Cardiac muscle cell (in vitro differentiated cells and primary cell): ENCODE measurements around the gene ZFPM1. TPM values are rescaled to one million over a fixed set of nuclear protein-coding genes. Genes with fewer than 3 reads are reported as not detected.

ENCODE experiments used
- DNase-seq, 2 donors: peaks; one replicate each; pipeline versions ENCODE4 v3.0.0 to v3.0.0-alpha.2; 2010 to 2017; ENCODE audit warnings: low read depth in 1 of 2, low spot score in 1 of 2
- H3K27ac ChIP-seq: fragments of 200-600 bp; sonication (generic); 2 replicates; pipeline ENCODE4 v1.5.1; 2016
- H3K27me3 ChIP-seq: fragments of 200-600 bp; sonication (generic); 2 replicates; pipeline ENCODE4 v1.6.0; 2016; ENCODE audit warnings: control low read depth
- H3K36me3 ChIP-seq: fragments of 200-600 bp; sonication (generic); 2 replicates; pipeline ENCODE4 v1.5.1; 2016; ENCODE audit warnings: control low read depth
- H3K4me1 ChIP-seq: fragments of 200-600 bp; sonication (generic); 2 replicates; pipeline ENCODE4 v1.8.1; 2017; ENCODE audit warnings: low read depth, mild to moderate bottlenecking, mixed run types
- H3K4me3 ChIP-seq: fragments of 200-600 bp; sonication (generic); 2 replicates; pipeline ENCODE4 v1.5.1; 2016; ENCODE audit warnings: mild to moderate bottlenecking
- H3K9me3 ChIP-seq: fragments of 200-600 bp; sonication (generic); 2 replicates; pipeline ENCODE4 v1.5.1; 2017; ENCODE audit warnings: low read depth, mild to moderate bottlenecking, control low read depth
- polyA plus RNA-seq: library from polyadenylated mRNA; unstranded; fragments of >200 nt; fragmentation: Nextera tagmentation; extraction: Ambion mirVana; gene quantifications from 2 replicates; pipeline ENCODE4 v1.2.1, GENCODE V29; 2016
- total RNA-seq: library from RNA; depleted of rRNA; stranded (reverse); fragments of >200 nt; gene quantifications from 2 replicates; pipeline ENCODE4 v1.2.3, GENCODE V29; 2016
- TF ChIP-seq, protein P1 (sequence below): IDR thresholded peaks from 2 replicates; pipeline ENCODE4 v1.5.1; 2012; ENCODE audit warnings: low read depth, mild to moderate bottlenecking, low read length

The ZFPM1 gene
- total and polyA plus RNA-seq, 2 experiments from 2014 or later, result 7.6 to 9.4 TPM

DNA sequence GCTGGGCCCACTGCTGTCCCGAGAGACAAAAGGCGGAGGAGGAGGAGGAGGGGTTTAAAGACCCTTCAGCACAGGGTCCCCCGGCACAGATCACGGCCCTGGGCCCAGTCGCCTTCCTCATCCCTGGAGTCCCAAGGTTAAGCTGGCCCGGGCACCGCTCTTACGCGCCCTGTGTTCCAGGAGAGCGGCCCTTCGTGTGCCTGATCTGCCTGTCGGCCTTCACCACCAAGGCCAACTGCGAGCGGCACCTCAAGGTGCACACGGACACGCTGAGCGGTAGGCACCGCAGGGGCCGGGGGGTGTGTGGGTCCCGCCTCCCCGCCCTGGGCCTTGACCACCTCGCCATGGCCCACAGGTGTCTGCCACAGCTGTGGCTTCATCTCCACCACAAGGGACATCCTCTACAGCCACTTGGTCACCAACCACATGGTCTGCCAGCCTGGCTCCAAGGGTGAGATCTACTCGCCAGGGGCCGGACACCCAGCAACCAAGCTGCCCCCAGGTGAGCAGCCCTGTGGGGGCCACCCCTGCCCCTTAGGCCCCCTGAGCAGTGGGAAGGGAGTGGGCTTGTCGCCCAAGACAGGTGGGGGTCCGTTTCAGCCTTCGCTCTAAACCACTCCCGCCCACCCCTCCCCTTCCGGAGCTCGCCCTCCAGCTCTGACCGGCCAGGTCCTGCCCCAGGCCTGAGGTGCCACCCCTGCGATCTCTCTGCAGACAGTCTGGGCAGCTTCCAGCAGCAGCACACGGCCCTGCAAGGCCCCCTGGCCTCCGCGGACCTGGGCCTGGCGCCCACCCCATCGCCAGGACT lies 79.6 kb downstream of the ZFPM1 start:
- H3K27me3 ChIP-seq, result no peaks in the 10 kb centered on the region
- no peak overlapping the region for H3K4me3 ChIP-seq
- DNase-seq, result no peak
- H3K27ac ChIP-seq, result no peak overlapping the region
- TF ChIP-seq, protein P1, sequence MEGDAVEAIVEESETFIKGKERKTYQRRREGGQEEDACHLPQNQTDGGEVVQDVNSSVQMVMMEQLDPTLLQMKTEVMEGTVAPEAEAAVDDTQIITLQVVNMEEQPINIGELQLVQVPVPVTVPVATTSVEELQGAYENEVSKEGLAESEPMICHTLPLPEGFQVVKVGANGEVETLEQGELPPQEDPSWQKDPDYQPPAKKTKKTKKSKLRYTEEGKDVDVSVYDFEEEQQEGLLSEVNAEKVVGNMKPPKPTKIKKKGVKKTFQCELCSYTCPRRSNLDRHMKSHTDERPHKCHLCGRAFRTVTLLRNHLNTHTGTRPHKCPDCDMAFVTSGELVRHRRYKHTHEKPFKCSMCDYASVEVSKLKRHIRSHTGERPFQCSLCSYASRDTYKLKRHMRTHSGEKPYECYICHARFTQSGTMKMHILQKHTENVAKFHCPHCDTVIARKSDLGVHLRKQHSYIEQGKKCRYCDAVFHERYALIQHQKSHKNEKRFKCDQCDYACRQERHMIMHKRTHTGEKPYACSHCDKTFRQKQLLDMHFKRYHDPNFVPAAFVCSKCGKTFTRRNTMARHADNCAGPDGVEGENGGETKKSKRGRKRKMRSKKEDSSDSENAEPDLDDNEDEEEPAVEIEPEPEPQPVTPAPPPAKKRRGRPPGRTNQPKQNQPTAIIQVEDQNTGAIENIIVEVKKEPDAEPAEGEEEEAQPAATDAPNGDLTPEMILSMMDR, result no peak
- H3K36me3 ChIP-seq, result no peaks in the 10 kb centered on the region
- no peaks in the 10 kb centered on the region for H3K9me3 ChIP-seq
- H3K4me1 ChIP-seq, result peaks cover 20% of the 10 kb centered on the region

DNA sequence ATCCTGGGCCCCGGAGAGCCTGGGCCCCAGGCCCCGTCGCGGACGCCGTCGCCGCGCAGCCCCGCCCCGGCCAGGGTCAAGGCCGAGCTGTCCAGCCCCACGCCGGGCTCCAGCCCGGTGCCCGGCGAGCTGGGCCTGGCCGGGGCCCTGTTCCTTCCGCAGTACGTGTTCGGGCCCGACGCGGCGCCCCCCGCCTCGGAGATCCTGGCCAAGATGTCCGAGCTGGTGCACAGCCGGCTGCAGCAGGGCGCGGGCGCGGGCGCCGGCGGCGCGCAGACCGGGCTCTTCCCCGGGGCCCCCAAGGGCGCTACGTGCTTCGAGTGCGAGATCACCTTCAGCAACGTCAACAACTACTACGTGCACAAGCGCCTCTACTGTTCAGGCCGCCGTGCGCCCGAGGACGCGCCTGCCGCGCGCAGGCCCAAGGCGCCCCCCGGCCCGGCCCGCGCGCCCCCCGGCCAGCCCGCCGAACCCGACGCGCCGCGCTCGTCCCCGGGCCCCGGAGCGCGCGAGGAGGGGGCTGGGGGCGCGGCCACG lies 80.4 kb downstream of the ZFPM1 start:
- H3K36me3 ChIP-seq, result no peaks in the 10 kb centered on the region
- peak in 1 of 2 donors; percentile 25 for DNase-seq
- no peaks in the 10 kb centered on the region for H3K27me3 ChIP-seq
- peaks cover 20% of the 10 kb centered on the region for H3K4me1 ChIP-seq
- no peak overlapping the region for H3K27ac ChIP-seq
- TF ChIP-seq, protein P1, result no peak
- H3K4me3 ChIP-seq, result no peak overlapping the region
- no peaks in the 10 kb centered on the region for H3K9me3 ChIP-seq

- no peaks in the 10 kb centered on the region for H3K36me3 ChIP-seq
- peak; percentile 67 to 82 for DNase-seq
- TF ChIP-seq, protein P1, result no peak
- no peaks in the 10 kb centered on the region for H3K9me3 ChIP-seq
- H3K4me1 ChIP-seq, result peaks cover 20% of the 10 kb centered on the region
- H3K27ac ChIP-seq, result peak overlapping the region; percentile 83
- peak overlapping the region; percentile 73 for H3K4me3 ChIP-seq
- no peaks in the 10 kb centered on the region for H3K27me3 ChIP-seq
Measured at GRCh38 chr16:88533932-88534637, 81.0 kb downstream of the ZFPM1 start.

DNA sequence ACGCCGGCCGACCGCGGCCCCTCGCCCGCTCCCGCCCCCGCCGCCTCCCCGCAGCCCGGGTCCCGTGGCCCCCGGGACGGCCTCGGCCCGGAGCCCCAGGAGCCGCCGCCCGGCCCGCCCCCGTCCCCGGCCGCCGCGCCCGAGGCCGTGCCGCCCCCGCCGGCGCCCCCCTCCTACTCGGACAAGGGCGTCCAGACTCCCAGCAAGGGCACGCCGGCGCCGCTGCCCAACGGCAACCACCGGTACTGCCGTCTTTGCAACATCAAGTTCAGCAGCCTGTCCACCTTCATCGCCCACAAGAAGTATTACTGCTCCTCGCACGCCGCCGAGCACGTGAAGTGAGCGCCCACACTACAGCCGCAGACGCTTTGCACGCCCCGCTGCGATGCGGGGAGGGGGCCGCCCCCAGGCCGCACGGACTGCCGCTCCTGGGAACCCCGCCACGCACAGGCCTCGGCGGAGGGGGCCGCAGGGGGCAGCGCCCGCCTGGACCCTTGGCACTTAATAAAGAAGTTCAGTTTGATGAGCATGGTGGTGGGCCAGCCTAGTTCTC lies 81.6 kb downstream of the ZFPM1 start:
- H3K27me3 ChIP-seq, result no peaks in the 10 kb centered on the region
- no peaks in the 10 kb centered on the region for H3K9me3 ChIP-seq
- DNase-seq, result peak; percentile 43 to 58
- TF ChIP-seq, protein P1, result no peak
- H3K36me3 ChIP-seq, result no peaks in the 10 kb centered on the region
- peak overlapping the region; percentile 73 for H3K4me3 ChIP-seq
- peaks cover 16% of the 10 kb centered on the region for H3K4me1 ChIP-seq
- peak overlapping the region; percentile 62 for H3K27ac ChIP-seq

DNA sequence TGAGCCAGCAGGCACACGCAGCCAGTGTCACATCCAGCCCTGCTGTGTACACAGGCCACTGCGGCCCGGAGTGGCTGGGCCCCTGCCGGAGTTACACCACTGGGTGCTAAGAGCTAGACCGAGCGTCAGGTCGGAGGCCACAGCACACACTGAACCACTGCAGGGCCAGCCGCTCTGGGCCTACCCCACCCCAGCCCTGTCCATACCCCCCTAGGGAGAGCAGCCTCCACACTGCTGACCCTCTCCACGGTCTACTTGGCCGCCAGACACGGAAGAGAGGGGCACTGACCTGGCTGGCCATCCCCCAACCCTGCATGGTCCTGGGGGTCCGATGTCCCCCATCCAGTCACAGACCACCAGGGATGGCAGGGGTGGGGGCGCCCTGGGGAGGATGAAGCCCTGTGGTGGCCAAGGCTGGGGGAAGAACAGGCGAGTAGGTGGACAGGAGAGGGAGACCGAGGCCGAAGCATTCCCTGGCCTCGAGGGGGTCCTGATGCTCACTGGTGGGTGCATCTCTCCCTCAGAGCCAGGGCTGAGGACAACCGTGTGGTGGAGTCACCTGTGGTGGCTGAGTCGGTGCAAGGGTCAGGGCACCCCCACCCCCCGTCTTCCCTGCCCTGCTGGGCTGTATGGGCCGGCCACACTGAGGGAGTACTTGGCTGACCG lies 82.2 kb downstream of the ZFPM1 start:
- H3K27ac ChIP-seq, result peak overlapping the region; percentile 62
- no peaks in the 10 kb centered on the region for H3K9me3 ChIP-seq
- H3K27me3 ChIP-seq, result no peaks in the 10 kb centered on the region
- DNase-seq, result no peak
- TF ChIP-seq, protein P1, result no peak
- no peaks in the 10 kb centered on the region for H3K36me3 ChIP-seq
- H3K4me1 ChIP-seq, result peaks cover 12% of the 10 kb centered on the region
- H3K4me3 ChIP-seq, result peak overlapping the region; percentile 29
